HG02973 (cell line): ENCODE data around the gene WDFY4.

Source experiments
- ATAC-seq: cut with Tn5 transposase; IDR thresholded peaks from one replicate; pipeline ENCODE4 v1.9.1; 2021; ENCODE audit warnings: moderate library complexity; ENCODE audit not compliant: unreplicated experiment

The WDFY4 gene

DNA sequence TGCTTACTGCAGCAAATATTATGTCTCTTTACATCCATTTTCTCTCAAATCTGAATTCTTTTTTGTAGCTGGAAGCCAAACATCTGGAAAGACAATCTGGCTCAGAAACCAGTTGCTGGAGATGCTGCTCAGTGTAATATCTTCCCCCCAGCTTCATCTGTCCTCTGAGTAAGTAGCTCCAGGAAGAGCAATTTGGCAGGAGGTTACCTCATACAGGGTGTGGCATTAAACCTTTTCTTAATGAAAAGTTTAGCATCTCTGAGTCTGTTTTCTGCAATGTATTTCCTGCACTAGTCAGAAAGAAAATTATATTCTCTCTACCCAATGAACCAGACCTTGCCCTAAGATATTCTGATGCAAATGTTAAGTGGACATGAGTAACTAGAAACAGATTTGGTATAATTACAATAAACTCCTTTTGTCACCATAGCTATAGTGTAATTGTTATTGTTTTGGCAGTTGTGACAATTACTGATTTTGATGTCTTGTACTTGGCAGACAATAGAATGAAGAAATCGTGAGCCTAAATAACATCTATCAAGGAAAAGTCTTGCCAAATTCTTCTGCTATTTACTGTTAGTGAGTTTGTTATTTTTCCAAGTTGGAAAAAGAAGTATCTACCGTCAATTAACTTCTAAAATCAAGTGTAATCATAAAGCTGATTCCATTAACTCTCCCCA is 123.3 kb downstream of the WDFY4 start:
- no peak for ATAC-seq

- ATAC-seq: no peak
Observed at GRCh38 chr10:48809261-48809660, 124.6 kb downstream of the WDFY4 start.

DNA sequence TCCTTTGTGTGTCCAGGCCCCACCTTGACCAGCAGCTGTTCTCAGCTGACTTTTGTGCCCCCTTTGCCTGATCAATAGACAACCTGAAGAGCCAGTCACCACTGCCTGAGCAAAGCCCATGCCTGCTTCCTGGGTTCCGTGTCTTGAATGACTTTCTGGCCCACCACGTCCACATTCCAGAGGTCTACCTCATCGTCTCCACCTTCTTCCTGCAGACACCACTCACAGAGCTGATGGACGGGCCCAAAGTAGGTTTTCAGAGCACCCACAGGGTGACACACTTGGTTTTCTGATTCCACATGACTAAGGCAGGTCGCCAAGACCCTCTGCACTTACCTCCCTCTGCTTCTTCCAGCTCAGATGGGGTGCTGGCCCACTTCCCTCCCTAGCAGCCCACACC is 126.8 kb downstream of the WDFY4 start:
- ATAC-seq: no peak

- no peak for ATAC-seq
Observed at GRCh38 chr10:48811917-48812316, 127.2 kb downstream of the WDFY4 start.

GRCh38 chr10:48813291-48813690 is 128.6 kb downstream of the WDFY4 start:
- ATAC-seq: no peak

- no peak for ATAC-seq
Observed at GRCh38 chr10:48813825-48814224, 129.2 kb downstream of the WDFY4 start.

DNA sequence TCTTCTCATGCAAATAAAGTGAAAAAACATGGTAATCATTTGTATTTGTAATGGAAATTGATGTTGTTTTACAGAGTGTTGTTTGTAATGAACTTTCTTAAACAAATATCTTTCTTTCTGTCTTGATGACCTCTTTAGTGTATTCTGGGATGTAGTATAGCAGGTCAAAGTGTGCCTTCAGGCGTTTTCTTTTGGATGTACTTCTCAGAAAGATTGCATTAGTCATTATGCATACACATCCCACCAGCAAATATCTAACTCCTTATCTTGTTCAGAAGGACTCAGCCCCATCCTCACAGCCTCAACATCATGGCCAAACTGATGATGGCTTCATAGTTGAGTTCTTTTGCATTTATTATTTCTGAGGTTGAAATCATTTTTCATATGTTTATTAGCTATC is 130.3 kb downstream of the WDFY4 start:
- ATAC-seq: no peak

GRCh38 chr10:48817141-48817540 is 132.5 kb downstream of the WDFY4 start:
- ATAC-seq: no peak

DNA sequence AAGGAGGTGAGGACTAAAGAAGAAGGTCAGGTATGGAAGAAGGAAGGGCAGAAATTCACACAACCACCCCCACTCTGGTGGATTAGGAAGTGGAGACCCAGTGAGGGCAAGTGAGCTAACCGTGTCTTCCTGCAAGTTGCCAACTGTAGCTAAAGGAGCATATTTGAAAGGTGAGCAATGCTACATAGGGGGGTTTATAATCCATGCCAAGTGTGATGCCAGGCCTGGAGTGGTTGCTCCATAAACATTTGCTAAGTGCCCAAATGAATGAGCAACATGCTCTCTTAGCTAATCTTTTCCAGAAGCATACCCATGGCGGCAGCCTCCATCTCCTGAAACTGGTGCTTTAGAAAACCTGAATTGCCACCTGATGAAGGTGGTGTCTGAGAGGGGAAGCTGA is 133.4 kb downstream of the WDFY4 start:
- no peak for ATAC-seq

GRCh38 chr10:48818861-48819520 is 134.3 kb downstream of the WDFY4 start:
- ATAC-seq: no peak

GRCh38 chr10:48819783-48820182 is 135.1 kb downstream of the WDFY4 start:
- no peak for ATAC-seq

DNA sequence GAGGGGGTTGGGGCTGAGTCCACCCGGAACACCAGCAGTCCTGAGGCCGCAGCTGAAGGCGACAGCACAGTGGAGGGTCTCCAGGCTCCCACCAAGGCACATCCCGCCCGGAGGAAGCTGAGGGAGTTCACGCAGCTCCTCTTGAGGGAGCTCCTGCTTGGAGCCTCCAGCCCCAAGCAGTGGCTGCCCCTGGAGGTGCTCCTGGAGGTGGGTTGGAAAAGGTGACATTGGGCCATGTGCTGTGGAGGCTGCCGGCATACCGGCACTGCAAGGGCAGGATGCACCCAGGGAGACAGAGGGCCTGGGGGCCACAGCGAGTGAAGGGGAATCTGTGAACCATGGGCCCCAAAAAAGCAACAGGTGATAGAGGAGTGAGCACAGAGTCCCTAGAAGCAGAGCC is 135.6 kb downstream of the WDFY4 start:
- ATAC-seq: no peak

- ATAC-seq: no peak
Observed at GRCh38 chr10:48820699-48821098, 136.0 kb downstream of the WDFY4 start.

DNA sequence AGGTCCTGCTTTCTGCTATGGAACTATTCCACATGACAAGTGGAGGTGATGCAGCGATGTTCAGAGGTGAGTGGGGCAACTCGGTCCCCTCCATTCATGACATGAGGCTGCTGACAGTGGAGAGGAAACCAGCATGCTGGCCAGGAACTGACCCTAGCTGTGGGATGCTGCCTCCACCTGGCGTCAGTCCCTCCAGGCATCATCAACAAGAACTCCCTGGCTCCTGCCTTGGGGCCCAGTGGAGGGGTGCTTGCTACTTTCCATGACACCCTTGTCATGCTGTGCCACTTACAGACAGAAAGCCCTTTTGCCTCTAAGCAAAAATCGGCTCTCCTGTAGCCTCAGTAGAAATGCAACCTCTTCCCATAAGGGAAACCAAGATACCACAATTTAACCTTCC is 136.4 kb downstream of the WDFY4 start:
- no peak for ATAC-seq

- no peak for ATAC-seq
Observed at GRCh38 chr10:48821692-48822091, 137.0 kb downstream of the WDFY4 start.

DNA sequence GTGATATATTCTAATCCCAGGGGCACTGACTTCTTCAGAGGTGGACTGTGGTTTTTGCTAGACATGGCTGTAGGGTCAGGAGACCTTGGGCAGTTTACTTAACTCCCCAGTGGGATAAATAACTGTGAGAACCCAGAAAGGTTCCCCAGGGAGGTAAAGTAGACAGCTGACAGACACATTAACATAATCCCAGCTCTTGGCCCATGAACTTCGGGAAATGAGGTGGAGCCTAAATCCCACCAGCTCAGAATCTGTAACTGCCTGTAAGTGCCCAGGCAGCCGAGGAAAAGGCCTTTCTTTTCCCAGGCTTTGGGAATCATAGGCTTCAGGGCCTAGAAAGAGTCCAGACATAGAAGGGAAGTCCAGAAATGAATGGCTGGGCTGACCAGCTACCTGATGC is 149.0 kb downstream of the WDFY4 start:
- no peak for ATAC-seq

- ATAC-seq: no peak
Observed at GRCh38 chr10:48834189-48834965, 149.7 kb downstream of the WDFY4 start.

- ATAC-seq: no peak
Observed at GRCh38 chr10:48835781-48836180, 151.1 kb downstream of the WDFY4 start.

- ATAC-seq: no peak
Observed at GRCh38 chr10:48836605-48837004, 151.9 kb downstream of the WDFY4 start.

DNA sequence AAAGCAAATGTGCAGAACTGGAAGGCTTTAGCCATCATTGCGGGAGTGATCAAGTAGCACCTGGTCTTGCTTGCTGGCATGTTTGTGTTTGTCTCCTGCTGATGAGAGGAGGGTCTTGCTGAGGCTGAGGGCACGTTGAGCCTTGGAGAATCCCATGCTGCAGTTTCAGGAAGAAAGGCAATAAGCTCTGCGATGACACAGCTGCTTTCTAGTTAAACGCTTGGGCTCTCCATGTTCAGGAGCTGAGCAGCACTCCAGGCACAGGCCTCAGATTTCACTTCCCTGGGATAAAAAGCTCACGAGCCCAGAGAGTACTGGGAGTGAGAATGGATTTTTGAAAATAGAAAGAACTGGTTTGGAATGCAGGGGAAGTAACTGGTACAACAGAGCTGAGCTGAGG is 154.2 kb downstream of the WDFY4 start:
- ATAC-seq: no peak

DNA sequence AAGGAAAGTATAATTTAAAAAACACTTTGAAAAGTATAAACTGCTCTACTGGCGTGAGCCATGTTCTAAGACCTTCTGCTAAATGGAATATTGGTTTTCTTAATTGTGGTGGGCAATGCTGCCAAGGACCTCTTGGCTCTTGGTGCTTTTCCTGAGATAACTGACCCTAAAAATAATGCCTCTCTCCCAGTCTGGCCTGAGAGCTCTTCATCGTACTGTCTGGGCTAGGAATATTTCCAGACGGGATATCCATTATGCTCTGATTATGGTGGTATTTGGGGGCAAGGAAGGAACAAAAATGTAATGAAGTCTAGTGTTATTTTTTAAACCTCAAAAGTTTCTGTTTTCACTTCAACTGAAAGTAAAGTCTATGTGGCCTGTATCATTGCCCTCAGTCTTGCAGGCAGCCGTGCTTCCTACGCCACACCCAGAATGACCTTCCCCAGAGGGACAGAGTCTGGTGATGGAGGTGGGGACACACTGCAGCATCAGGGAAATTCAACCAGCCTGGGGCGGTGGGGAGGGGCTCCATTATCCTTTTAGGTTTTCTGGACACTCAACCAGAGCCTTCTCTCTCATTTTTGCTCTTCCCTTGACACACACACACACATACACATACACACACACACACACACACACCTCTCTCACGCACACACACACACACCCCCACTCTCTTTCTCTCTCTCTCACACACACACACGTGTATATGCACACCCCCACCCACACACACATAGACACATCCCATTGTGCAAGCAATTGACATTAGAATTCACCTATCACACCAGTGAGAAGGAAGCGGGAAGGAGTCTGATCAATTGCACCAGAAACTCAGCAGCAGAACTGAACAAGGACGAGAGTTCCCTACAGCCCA is 155.4 kb downstream of the WDFY4 start:
- ATAC-seq: no peak
